NCI-H146 treated with DMSO at 0.1 percent for 48 hours (cell line): Measurements from ENCODE around the gene SCNM1.
"Not testable (repeated sequence)": the region's sequence is repeated elsewhere in the genome, so short reads cannot be mapped to it uniquely, and the experiment has no call there.

ENCODE experiments used
- DNase-seq: peaks from one replicate; lab custom pipeline; 2025; ENCODE audit not compliant: unreplicated experiment; lab: John Stamatoyannopoulos, UW

SCNM1 gene

GRCh38 chr1:151193304-151193703, 27.4 kb downstream of the SCNM1 start:
- no peak for DNase-seq

DNA sequence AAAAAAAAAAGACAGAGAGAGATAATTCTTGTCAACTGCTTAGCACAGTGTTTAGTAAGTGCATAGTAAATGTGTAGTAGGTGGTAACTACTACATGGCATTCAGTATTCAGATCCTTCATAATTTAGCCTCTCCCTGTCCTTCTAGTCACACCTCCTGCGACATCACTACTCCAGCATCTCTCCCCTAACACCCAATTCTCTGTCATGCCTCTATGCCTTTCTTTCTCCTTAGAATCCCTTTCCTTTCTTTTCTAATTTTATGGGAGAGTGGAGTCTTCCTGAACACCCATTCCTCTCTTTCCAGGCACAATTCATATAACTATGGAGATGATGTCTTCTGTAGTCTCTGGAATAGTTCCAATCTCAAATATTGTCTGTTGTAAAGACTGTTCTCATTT, 27.9 kb downstream of the SCNM1 start:
- no peak for DNase-seq

DNA sequence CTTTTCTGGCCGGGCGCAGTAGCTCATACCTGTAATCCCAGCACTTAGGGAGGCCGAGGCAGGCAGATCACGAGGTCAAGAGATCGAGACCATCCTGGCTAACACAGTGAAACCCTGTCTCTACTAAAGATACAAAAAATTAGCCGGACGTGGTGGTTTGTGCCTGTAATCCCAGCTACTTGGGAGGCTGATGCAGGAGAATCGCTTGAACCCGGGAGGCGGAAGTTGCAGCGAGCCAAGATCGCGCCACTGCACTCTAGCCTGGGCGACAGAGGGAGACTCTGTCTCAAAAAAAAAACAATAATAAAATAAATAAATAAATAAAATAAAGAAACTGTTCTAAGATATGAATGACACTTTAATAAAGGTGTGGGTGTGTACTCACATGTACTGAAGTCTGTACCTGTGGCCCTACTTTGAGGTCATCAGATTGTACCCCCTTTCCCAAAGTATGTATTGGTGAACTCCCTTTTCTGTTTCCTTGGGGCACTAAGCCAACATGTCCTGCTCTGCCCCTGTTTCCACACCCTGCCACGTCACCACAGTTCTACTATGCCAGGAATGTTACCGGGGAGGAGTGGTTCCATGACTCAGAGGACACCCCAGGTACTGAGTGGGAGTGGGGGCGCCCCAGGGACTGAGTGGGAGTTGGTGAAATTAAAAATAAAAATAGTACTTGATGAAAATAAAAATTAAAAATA, 29.1 kb downstream of the SCNM1 start:
- not testable (repeated sequence) for DNase-seq

- peak; percentile 86 for DNase-seq
Observed at GRCh38 chr1:151196292-151196800, 30.4 kb downstream of the SCNM1 start.

- DNase-seq = peak; percentile 61
Observed at GRCh38 chr1:151197863-151198253, 31.9 kb downstream of the SCNM1 start.

- DNase-seq = peak; percentile 97
Observed at GRCh38 chr1:151198254-151199127, 32.5 kb downstream of the SCNM1 start, which contains the start of gene PIP5K1A. PIP5K1A (plus strand) TSS chr1:151198552; CDS start chr1:151198997, 445 bp downstream.

DNA sequence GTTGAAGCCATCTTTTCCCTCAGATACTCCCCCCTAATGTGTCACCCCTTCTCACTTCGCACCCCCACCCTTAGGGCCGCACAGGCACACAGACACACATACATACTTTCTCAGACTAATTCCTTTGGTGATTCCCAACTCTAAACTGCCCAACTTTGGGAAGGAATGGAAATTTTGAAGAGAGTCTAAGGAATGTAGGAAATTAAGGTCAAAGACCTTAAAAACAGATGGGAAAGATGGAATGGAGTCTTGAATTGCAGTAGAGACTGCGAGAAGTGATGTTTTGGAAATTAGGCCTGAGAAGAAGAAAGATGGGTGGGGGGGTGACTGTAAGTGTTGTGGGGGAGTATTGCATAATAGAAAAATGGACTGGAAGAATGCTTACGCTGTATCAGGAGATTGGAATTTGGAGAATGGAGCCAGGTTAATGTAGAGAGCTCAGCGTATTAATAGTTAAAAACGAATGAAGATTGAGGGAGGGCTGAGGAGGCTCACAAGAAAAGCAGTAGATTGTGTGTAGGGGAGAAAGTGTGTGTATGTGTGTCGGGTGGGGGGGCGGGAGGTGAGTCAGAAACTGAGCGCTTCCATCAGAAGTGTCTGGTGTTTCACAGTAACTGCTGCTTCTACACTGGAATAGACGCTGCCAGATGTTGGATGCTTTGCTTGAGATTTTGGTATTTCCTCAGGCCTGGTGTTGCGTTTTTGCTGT, 34.1 kb downstream of the SCNM1 start:
- DNase-seq = no peak

DNA sequence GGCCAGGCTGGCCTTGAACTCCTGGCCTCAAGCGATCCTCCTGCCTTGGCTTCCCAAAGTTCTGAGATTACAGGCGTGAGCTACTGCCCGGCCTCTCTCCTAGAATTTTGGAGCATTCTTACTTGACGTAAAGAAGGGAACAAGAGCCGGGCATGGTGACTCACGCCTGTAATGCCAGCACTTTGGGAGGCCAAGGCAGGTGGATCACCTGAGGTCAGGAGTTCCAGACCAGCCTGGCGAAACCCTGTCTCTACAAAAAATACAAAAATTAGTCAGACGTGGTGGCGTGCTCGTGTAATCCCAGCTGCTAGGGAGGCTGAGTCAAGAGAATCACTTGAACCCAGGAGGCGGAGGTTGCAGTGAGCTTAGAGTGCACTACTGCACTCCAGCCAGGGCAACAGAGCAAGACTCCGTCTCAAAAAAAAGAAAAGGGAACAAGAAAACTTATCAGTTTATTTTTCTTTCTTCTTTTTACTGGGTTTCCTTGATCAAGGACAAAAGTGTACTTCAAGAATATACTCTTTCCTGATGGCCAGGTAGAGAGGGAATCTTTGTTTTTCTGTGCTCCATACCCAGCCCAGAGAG, 39.5 kb downstream of the SCNM1 start:
- DNase-seq = not testable (repeated sequence)

GRCh38 chr1:151210830-151211229, 44.9 kb downstream of the SCNM1 start:
- DNase-seq = no peak

DNA sequence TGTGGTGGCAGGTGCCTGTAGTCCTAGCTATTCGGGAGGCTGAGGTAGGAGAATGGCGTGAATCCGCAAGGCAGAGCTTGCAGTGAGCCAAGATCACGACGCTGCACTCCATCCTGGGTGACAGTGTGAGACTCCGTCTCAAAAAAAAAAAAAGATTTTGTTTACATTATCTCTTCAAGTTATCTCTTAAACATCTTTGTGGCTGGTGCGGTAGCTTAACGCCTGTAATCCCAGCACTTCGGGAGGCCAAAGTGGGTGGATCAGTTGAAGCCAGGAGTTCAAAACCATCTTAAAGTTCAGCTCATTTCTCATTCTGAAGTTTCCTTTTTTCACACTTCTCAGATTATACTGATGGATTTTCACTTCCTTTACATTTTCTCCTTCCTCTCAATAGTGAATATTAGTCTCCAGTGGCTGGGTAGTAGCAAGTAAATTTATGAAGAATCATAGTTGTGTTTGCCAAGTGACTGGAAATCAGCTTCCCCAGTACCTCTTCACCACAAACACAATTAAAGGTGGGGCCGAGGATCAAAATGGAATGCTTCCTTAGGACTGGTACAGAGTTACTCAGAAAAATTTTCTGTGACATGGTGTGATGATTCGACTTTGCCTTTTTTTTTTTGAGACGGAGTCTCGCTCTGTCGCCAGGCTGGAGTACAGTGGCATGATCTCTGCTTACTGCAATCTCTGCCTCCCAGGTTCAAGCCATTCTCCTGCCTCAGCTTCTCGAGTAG, 46.2 kb downstream of the SCNM1 start:
- no peak for DNase-seq

GRCh38 chr1:151213560-151213959, 47.6 kb downstream of the SCNM1 start:
- DNase-seq = no peak
